Bladder microvascular endothelial cell (primary cell): ENCODE results near the gene CD59. TPM values are rescaled to one million over a fixed set of nuclear protein-coding genes. Genes with fewer than 3 reads are reported as not detected.

Experiments
- total RNA-seq: library from RNA; depleted of rRNA; stranded (reverse); fragments of >200 nt; gene quantifications from 2 replicates; pipeline ENCODE4 v1.2.3, GENCODE V29; 2014

The CD59 gene
- 526 and 1,087 TPM in 2 replicates for total RNA-seq

DNA sequence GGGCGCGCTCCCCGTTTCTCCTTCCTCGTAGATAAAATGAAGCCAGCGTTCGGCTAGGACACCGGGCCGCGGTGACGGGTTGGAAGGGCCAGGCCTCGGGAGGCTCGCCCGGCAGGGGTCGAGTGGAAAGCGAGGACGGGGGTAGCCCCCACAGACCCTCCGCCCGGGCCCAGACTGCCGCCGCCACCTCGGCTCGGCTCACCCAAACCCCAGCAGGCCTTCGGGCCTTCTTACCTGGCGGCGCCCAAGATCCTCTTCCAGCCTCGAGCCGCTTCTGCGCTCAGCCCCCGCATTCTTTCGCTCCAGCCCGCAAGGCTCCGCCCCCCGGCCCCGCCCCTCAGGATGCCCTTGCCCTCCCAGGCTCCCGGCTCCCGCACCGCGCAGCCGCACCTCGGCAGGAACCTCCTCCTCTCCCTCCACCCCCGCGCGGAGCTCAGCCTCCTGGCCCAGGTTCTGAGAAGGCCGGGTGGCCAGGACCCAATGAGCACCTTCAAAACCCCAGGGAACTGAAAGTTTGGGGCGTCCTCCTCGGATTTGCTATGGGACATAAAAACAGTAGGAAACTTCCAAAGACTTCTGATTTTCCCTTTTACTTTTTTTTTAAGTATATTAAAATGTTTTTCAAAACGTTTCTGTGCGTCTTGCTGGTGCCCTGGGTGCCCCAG, at the start of gene CD59:
Gene CD59 (minus strand): TSS at position 276 of the 665 bp plus-strand sequence. CDS start 13,978 bp downstream, outside the sequence.

DNA sequence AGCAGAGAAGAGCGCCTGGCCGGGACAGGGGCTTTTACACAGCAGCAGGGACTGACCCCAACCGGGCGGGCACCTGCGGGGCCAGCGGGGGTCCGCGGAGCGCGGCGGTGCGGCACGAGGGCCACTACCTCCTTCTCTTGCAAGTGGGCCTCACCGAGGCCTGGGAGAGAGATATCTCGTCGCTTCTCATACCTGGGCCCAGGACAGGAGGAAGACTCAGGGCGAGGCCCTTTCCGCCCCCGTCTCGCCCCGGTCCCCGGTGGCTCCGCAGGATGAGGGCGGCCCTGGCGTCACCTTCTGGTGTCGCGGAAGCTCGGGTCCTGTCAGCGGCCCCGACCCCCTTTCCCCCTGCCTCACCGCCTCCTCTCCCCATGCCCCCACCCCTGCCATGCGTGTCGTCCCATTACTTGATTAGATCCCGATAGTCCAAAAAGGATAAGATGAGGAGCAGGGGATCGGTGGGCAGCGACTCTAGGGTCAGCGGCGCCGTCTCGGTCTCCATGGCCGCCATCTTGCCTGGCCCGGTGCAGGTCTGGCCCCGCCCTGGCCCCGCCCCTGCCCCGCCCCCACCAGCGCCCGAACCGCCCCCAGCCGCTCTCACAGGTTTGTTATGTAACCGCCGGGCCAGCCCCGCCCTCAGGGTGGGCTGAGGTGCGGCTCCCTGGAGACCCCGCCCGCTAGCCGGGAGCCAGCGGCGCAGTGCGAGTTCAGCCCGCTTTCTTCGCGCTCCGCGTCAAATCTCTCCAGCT, 37.9 kb upstream of the CD59 start, which contains the start of gene FBXO3:
Gene FBXO3 (minus strand): TSS at position 534 of the 749 bp plus-strand sequence. CDS start 23 bp downstream, at position 511.

DNA sequence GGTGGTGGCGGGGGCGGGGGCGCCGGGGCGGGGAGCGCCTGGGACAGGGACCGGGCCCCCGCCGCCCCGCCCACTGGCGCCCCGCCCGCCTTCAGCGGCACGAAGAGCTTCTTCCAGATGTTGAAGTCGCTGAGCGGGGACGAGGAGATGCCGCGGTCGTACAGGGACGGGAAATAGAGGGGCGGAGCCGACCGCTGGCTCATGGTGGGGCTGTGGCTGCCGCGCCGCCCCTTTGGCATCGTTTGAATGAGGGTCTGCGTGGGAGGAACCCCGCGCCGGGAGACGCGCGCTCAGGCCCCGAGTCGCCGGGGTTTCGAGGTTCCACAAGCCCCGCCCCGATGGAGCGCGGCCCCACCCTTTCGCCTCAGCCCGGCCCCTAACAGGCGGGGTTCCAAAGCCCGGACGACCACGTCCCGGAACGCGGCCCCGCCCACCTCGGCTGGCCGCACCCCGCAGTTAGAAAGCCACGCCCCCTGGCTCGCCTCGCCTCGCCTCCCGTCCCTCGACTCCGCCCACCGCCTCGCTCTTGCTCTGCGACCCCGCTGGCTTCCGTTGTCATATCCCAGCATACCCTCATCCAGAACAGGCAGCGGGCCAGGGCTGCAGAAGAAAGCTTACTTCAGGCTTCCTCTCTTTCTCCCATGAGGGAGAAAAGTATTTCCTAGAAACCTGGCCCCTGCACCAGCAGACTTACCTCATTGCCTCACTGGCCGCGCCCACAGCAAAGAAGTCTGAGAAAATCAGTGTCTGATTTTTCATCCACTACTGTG, 35.5 kb downstream of the CD59 start, which contains the start of gene C11orf91:
Gene C11orf91 (minus strand): TSS at position 325 of the 770 bp plus-strand sequence. CDS start 86 bp downstream, at position 239.

Other genes starting within 250 kb of the CD59 start
- gene C11orf91, start 35.6 kb downstream of the CD59 start, total RNA-seq: not detected in 2 replicates
- 24.4 and 42.4 TPM in 2 replicates for gene FBXO3, start 38.1 kb upstream of the CD59 start, total RNA-seq
- gene LMO2, start 155.7 kb upstream of the CD59 start, total RNA-seq: 53.1 and 55.9 TPM in 2 replicates